Gastrocnemius medialis (tissue), 4 donors: ENCODE measurements around the gene PIM3. TPM values are rescaled to one million over a fixed set of nuclear protein-coding genes. Genes with fewer than 3 reads are reported as not detected.

Experiments
- ATAC-seq, 2 donors: fragments of 150-250 bp; one replicate each; pipeline ENCODE4 v1.9.1; 2016
- DNase-seq, 2 donors: peaks; one replicate each; pipeline ENCODE4 v3.0.0-alpha.2; 2019
- H3K27ac ChIP-seq, 4 donors: fragments of 200-600 bp; sonication (generic); 1 replicate in 1 of 4; 2 replicates in 3 of 4; pipeline ENCODE4 v1.5.1; 2016 to 2018; ENCODE audit warnings: mild to moderate bottlenecking in 2 of 4, moderate library complexity in 1 of 4
- H3K27me3 ChIP-seq, 3 donors: fragments of 200-600 bp; sonication (generic) in 2 of 3; 1 replicate in 1 of 3; 2 replicates in 2 of 3; pipeline versions ENCODE4 v1.5.1 to v1.6.0; 2016 to 2019; ENCODE audit warnings: mild to moderate bottlenecking in 1 of 3, moderate library complexity in 1 of 3
- H3K36me3 ChIP-seq, 2 donors: fragments of 200-600 bp; sonication (generic) in 1 of 2; one replicate each; pipeline ENCODE4 v1.5.1; 2017 to 2018
- H3K4me1 ChIP-seq, 2 donors: fragments of 200-600 bp; sonication (generic) in 1 of 2; one replicate each; pipeline ENCODE4 v1.5.1; 2016 to 2017; ENCODE audit warnings: mild to moderate bottlenecking in 2 of 2
- H3K4me3 ChIP-seq, 4 donors: fragments of 200-600 bp; sonication (generic) in 3 of 4; 1 replicate in 1 of 4; 2 replicates in 3 of 4; pipeline ENCODE4 v1.5.1; 2016 to 2019; ENCODE audit warnings: mild to moderate bottlenecking in 2 of 4
- H3K9me3 ChIP-seq, 3 donors: fragments of 200-600 bp; sonication (generic) in 2 of 3; 1 replicate in 1 of 3; 2 replicates in 2 of 3; pipeline ENCODE4 v1.5.1; 2016 to 2019
- CTCF ChIP-seq, 5 experiments: fragments of 450-650 bp in 3 of 5; fragments of 200-600 bp in 2 of 5; sonication (generic) in 2 of 5; IDR thresholded peaks in 4 of 5; conservative IDR thresholded peaks in 1 of 5; 1 replicate in 4 of 5; 2 replicates in 1 of 5; pipeline ENCODE4 v1.5.1; 2016 to 2019; ENCODE audit warnings: antibody characterized with exemption in 5 of 5, mild to moderate bottlenecking in 3 of 5, moderate library complexity in 3 of 5
- POLR2A ChIP-seq, 2 donors: fragments of 450-650 bp; IDR thresholded peaks; one replicate each; pipeline ENCODE4 v1.6.1; 2017; ENCODE audit warnings: antibody characterized with exemption in 2 of 2, mild to moderate bottlenecking in 2 of 2, moderate library complexity in 2 of 2
- in situ Hi-C, 4 donors: fragments of 200-750 bp; cut with MboI; loops; one replicate each; pipeline versions ENCODE4 v1.15.0 to v1.8.0; 2017; ENCODE audit warnings: low sequenced_read_pairs in 4 of 4
- intact Hi-C: fragments of 100-400 bp; cut with DNase I; formaldehyde crosslinking; loops from one replicate; pipeline ENCODE4 v1.15.1; 2023; ENCODE audit warnings: low total_unique reads
- total RNA-seq, 4 donors: library from RNA; depleted of rRNA; stranded (reverse); fragments of >200 nt; gene quantifications; one replicate each; pipeline versions ENCODE4 v1.1.0 to v1.2.3, GENCODE V29; 2016

The PIM3 gene
- total RNA-seq, 4 donors from 2014 or later: 165 to 327 (median 188) TPM

DNA sequence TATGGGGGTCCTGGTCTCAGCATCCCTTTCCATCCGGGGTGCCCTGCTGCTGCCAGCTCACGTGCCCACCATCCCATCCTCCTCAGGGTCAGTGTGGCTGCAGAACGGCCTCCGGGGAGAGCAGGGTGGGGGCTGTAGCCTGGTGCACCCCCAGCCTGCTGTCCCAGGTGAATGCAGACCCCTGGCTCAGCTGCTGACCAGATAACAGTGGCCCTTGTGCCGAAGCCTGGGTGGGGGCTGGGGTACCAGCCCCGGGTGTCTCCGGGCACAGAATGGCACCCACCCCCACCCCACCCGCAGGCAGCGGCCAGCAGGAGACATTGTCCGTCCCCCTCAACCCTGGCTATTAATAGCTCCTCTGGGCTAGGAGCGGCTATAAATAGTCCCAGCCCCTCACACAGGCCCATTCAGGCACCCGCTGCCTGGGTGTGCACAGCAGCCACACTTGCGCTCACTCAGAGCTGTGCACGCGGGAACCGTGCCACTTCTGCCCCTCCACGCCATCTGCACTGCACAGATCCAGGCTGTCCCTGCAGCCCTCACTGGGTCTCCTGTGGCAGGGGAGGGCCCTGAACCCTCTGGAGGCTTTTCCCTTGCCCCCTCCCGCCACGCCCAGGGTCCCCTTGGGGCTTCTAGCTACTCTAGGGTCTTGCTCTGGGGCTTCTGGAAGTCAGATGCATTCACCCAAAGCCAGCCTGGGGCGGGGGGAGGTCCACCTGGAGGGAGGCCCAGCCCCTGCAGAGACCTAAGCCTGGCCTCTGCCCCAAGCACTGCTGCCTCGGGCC, 23.4 kb upstream of the PIM3 start:
- intact Hi-C loops (loop anchor here (1.0 to 10.0 kb wide), 3 partner anchors 23 to 268 kb away; partner anchors contain the start of genes PIM3 and SELENOO), in situ Hi-C loops (loop anchor here in 2 of 4 donors (10.0 kb wide), 2 partner anchors 48 to 268 kb away; partner anchors contain the start of gene SELENOO (in 1 of the 2))
- peak in 1 of 2 donors; percentile 10 for ATAC-seq
- H3K27me3 ChIP-seq: no peaks in the 10 kb centered on the region
- no peaks in the 10 kb centered on the region for H3K36me3 ChIP-seq
- H3K27ac ChIP-seq: peak overlapping the region; percentile 96 to 99 (median 96)
- peak overlapping the region; percentile 0 to 62 (median 42) for H3K4me3 ChIP-seq
- peak in 1 of 2 donors; percentile 68 for DNase-seq
- H3K9me3 ChIP-seq: no peaks in the 10 kb centered on the region
- TF ChIP-seq POLR2A (IDR thresholded peaks at IDR 0.05) (peak; percentile 58 to 64), CTCF (IDR thresholded peaks at IDR 0.05 in 4 of 5, conservative IDR thresholded peaks at IDR 0.05 in 1 of 5) (no peak)
- H3K4me1 ChIP-seq: peaks cover 45 to 50% of the 10 kb centered on the region in 2 donors

GRCh38 chr22:49937758-49938564, 22.6 kb upstream of the PIM3 start:
- intact Hi-C loops (loop anchor here (2.0 to 10.0 kb wide), 2 partner anchors 33 to 267 kb away; partner anchors contain the start of gene SELENOO), in situ Hi-C loops (loop anchor here in 2 of 4 donors (10.0 kb wide), 2 partner anchors 47 to 267 kb away; partner anchors contain the start of gene SELENOO (in 1 of the 2))
- peaks cover 37 to 43% of the 10 kb centered on the region in 2 donors for H3K4me1 ChIP-seq
- peak overlapping the region; percentile 0 to 62 (median 42) for H3K4me3 ChIP-seq
- ATAC-seq (no peak), DNase-seq (no peak)
- peak overlapping the region; percentile 96 to 99 (median 96) for H3K27ac ChIP-seq
- no peaks in the 10 kb centered on the region for H3K27me3 ChIP-seq
- H3K36me3 ChIP-seq: no peaks in the 10 kb centered on the region
- H3K9me3 ChIP-seq: no peaks in the 10 kb centered on the region
- TF ChIP-seq CTCF (IDR thresholded peaks at IDR 0.05 in 4 of 5, conservative IDR thresholded peaks at IDR 0.05 in 1 of 5): no peak
- no peak for TF ChIP-seq POLR2A (IDR thresholded peaks at IDR 0.05)

GRCh38 chr22:49938565-49939136, 21.9 kb upstream of the PIM3 start:
- H3K4me1 ChIP-seq: peaks cover 30 to 36% of the 10 kb centered on the region in 2 donors
- ATAC-seq (no peak), DNase-seq (no peak)
- TF ChIP-seq CTCF (IDR thresholded peaks at IDR 0.05 in 4 of 5, conservative IDR thresholded peaks at IDR 0.05 in 1 of 5) (no peak), POLR2A (IDR thresholded peaks at IDR 0.05) (no peak)
- no peaks in the 10 kb centered on the region for H3K36me3 ChIP-seq
- in situ Hi-C loops: loop anchor here in 2 of 4 donors (10.0 kb wide), 2 partner anchors 46 to 266 kb away; partner anchors contain the start of gene SELENOO (in 1 of the 2)
- no peaks in the 10 kb centered on the region for H3K27me3 ChIP-seq
- no peaks in the 10 kb centered on the region for H3K9me3 ChIP-seq
- H3K4me3 ChIP-seq: no peak overlapping the region
- peak overlapping the region; percentile 96 to 99 (median 96) for H3K27ac ChIP-seq
- intact Hi-C loops: loop anchor here (10.0 kb wide), 1 partner anchor 266 kb away; the partner anchor contains the start of gene SELENOO

- no peaks in the 10 kb centered on the region for H3K9me3 ChIP-seq
Measured at GRCh38 chr22:49941507-49942316, 18.9 kb upstream of the PIM3 start.

More at GRCh38 chr22:49941507-49942316, 18.9 kb upstream of the PIM3 start:
- DNase-seq (no peak), ATAC-seq (no peak)
- TF ChIP-seq CTCF (IDR thresholded peaks at IDR 0.05 in 4 of 5, conservative IDR thresholded peaks at IDR 0.05 in 1 of 5) (no peak), POLR2A (IDR thresholded peaks at IDR 0.05) (no peak)
- Histone ChIP-seq H3K4me1 (peaks cover 14 to 23% of the 10 kb centered on the region in 2 donors), H3K27me3 (no peaks in the 10 kb centered on the region), H3K27ac (no peak overlapping the region), H3K36me3 (no peaks in the 10 kb centered on the region), H3K4me3 (no peak overlapping the region)
- in situ Hi-C loops: no loop called here
- intact Hi-C loops: no loop called here
